Psoas muscle (tissue), 8 donors: ENCODE measurements around the gene SH3BP4. TPM values are rescaled to one million over a fixed set of nuclear protein-coding genes. Genes with fewer than 3 reads are reported as not detected.

ENCODE experiments used
- ATAC-seq, 4 donors: fragments of 200-7000 bp; cut with Tn5 transposase; one replicate each; pipeline ENCODE4 v1.9.1; 2020; ENCODE audit warnings: moderate library complexity in 3 of 4, mild to moderate bottlenecking in 2 of 4
- DNase-seq, 2 donors: peaks; one replicate each; pipeline ENCODE4 v3.0.0-alpha.2; 2020
- H3K27ac ChIP-seq: fragments of 200-600 bp; one replicate; pipeline ENCODE4 v1.8.0; 2022
- H3K27me3 ChIP-seq, 3 donors: fragments of 200-600 bp in 1 of 3; one replicate each; pipeline versions ENCODE4 v1.6.1 to v1.8.0; 2013 to 2022; ENCODE audit warnings: low read length in 2 of 3, mild to moderate bottlenecking in 2 of 3, moderate library complexity in 1 of 3; ENCODE audit not compliant: insufficient read depth in 3 of 3
- H3K36me3 ChIP-seq, 2 donors: fragments of 200-600 bp in 1 of 2; one replicate each; pipeline versions ENCODE4 v1.6.1 to v1.8.0; 2013 to 2022; ENCODE audit warnings: low read depth in 1 of 2, mild to moderate bottlenecking in 1 of 2, moderate library complexity in 1 of 2; ENCODE audit not compliant: insufficient read depth in 1 of 2
- H3K4me1 ChIP-seq: fragments of 200-600 bp; one replicate; pipeline ENCODE4 v1.8.0; 2022
- H3K4me3 ChIP-seq: fragments of 200-600 bp; one replicate; pipeline ENCODE4 v1.8.0; 2022; ENCODE audit warnings: mild to moderate bottlenecking
- H3K9me3 ChIP-seq: fragments of 200-600 bp; one replicate; pipeline ENCODE4 v1.8.0; 2022
- WGBS, 3 donors: extraction: QIAGEN DNeasy Blood & Tissue Kit; methylation state at CpG; one replicate each; pipeline versions ENCODE4 v1.1.6 to v1.1.7; 2013; 5-methylcytosine and 5-hydroxymethylcytosine counted together
- intact Hi-C, 2 donors: fragments of 100-400 bp; cut with DNase I; formaldehyde crosslinking; loops; one replicate each; pipeline versions ENCODE4 v1.11.0 to v1.14.2; 2022
- polyA plus RNA-seq, 3 donors: library from polyadenylated mRNA; stranded (reverse); fragments of 200-250 nt; gene quantifications; one replicate each; pipeline ENCODE4 v1.2.3, GENCODE V29; 2013
- total RNA-seq, 4 donors: library from RNA; stranded (reverse); fragmentation: NEBNext Ultra II Directional in 2 of 4; extraction: Animal tissue kit (Norgen Biotek cat#: 25700) in 2 of 4; gene quantifications; one replicate each; pipeline versions ENCODE4 v1.2.1 to v1.2.4, GENCODE V29; 2021 to 2023
- TF ChIP-seq, protein P1 (sequence below): fragments of 200-600 bp; IDR thresholded peaks from one replicate; pipeline ENCODE4 v1.8.0; 2022; ENCODE audit warnings: antibody characterized with exemption
- donor health status: healthy with polysubstance abuse.
- donor health status: DM: no; HTN: no; CAD: no; lungs with moderate emphysema.
- donor health status: Bipolar disorder and iron deficiency.
- donor health status: healthy.
- donor health status: DM: yes; HTN: yes; CAD: no.
- donor health status: DM: no; HTN: no; CAD: no.
- donor health status: DM: no; HTN: no; CAD: no.
- donor health status: DM: yes; HTN: yes; CAD: no.

Gene SH3BP4
- total and polyA plus RNA-seq, 7 donors: 3.0 to 14.9 (median 9.4) TPM

DNA sequence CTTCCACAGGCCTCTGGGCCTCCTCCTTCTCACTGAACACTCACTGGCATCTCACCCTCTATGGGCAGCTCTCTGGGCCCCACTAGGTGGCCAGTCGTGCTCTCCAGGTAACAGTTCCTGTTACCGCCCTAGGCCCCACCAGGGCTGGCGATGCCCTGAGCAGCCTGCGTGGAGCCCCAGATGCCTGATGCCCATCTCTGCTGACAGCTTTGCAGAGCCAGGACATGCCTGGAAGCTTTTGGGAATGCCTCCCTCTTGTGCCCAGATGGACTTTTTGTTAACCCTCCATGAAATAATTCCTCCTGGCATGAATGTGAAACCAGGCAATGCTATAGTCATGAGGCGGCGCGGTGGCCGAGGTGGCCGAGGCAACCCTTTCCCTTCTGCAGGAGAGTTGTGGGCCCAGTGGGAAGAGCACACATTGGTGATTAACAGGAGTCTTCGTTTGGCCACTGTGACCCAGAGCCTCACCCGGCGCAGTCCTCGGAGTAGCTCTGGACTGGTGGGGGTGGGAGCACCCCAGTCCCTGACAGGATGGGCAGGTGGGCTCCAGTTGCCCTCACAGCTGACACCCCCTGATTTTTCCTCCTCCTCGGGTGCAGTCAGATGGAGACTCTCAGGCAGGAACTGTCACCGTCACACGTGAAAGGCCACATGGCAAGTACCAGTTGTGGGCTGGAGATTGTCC lies 80.0 kb downstream of the SH3BP4 start:
- H3K4me1 ChIP-seq: peaks cover 3% of the 10 kb centered on the region
- DNase-seq: no peak
- 86 to 93% (median 90%) methylated on average over 16 of the region's 16 CpGs for WGBS, 3 donors

DNA sequence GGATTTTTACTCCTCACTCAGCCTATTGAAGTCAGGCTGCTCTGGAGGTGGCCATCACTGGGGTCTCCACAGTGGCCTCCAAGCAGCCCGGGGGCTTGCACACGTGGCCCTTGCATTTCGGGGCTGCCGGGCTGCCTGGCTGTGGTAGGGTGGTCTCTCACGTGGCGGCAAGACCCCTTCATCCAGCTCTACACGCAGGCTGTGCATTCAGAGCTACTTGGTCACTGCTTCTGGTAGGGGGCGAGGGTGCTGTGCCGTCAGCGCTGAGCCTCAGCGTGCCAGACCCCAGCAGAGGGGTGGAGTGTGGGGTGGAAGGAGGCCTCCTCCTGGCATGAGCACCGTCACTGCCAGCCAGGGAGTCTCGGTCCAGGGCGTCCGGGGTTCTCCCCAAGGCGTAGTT lies 80.6 kb downstream of the SH3BP4 start:
- intact Hi-C loops: no loop called here
- ATAC-seq: no peak

More for the DNA sequence above, 80.0 kb downstream of the SH3BP4 start:
- no peak overlapping the region for H3K4me3 ChIP-seq
- no peak overlapping the region for H3K27ac ChIP-seq
- ATAC-seq: no peak
- no peaks in the 10 kb centered on the region for H3K9me3 ChIP-seq
- intact Hi-C loops: no loop called here
- TF ChIP-seq, protein P1, sequence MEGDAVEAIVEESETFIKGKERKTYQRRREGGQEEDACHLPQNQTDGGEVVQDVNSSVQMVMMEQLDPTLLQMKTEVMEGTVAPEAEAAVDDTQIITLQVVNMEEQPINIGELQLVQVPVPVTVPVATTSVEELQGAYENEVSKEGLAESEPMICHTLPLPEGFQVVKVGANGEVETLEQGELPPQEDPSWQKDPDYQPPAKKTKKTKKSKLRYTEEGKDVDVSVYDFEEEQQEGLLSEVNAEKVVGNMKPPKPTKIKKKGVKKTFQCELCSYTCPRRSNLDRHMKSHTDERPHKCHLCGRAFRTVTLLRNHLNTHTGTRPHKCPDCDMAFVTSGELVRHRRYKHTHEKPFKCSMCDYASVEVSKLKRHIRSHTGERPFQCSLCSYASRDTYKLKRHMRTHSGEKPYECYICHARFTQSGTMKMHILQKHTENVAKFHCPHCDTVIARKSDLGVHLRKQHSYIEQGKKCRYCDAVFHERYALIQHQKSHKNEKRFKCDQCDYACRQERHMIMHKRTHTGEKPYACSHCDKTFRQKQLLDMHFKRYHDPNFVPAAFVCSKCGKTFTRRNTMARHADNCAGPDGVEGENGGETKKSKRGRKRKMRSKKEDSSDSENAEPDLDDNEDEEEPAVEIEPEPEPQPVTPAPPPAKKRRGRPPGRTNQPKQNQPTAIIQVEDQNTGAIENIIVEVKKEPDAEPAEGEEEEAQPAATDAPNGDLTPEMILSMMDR: no peak
- no peaks in the 10 kb centered on the region for H3K36me3 ChIP-seq
- H3K27me3 ChIP-seq: peaks cover 0 to under 1% (median 0%) of the 10 kb centered on the region in 3 donors

DNA sequence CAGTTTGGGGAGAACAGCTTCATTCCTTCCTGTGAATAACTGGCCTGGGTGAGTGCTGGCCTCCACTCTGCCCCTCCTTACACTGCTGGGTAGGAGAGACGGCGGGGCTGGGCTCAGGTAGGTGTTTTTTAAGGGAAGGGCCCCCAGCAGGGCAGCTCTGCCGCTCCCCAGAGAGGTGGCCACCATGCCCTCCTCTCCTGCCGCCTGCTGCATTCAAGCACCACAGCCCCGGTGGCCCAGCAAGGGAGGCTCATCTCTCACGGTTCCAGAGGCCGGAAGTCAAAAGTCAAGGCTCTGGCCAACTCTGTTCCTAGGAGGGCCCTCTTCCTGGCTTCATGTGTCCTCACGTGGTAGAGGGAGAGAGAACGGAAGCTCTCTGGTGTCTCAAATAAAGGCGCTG lies 81.1 kb downstream of the SH3BP4 start:
- DNase-seq (no peak), ATAC-seq (no peak)
- intact Hi-C loops: no loop called here
- Histone ChIP-seq H3K36me3 (no peaks in the 10 kb centered on the region), H3K4me1 (no peaks in the 10 kb centered on the region), H3K27ac (no peak overlapping the region), H3K4me3 (no peak overlapping the region), H3K27me3 (no peaks in the 10 kb centered on the region), H3K9me3 (no peaks in the 10 kb centered on the region)
- TF ChIP-seq, protein P1: no peak
- WGBS, 3 donors: 87 to 90% (median 89%) methylated on average over 10 of the region's 10 CpGs

More for the DNA sequence above, 80.6 kb downstream of the SH3BP4 start:
- H3K4me1 ChIP-seq: no peaks in the 10 kb centered on the region
- H3K9me3 ChIP-seq: no peaks in the 10 kb centered on the region
- H3K27me3 ChIP-seq: no peaks in the 10 kb centered on the region
- no peak overlapping the region for H3K4me3 ChIP-seq
- no peak for DNase-seq
- H3K36me3 ChIP-seq: no peaks in the 10 kb centered on the region
- no peak overlapping the region for H3K27ac ChIP-seq
- TF ChIP-seq, protein P1: no peak
- WGBS, 3 donors: 94 to 95% (median 95%) methylated on average over 16 of the region's 16 CpGs

DNA sequence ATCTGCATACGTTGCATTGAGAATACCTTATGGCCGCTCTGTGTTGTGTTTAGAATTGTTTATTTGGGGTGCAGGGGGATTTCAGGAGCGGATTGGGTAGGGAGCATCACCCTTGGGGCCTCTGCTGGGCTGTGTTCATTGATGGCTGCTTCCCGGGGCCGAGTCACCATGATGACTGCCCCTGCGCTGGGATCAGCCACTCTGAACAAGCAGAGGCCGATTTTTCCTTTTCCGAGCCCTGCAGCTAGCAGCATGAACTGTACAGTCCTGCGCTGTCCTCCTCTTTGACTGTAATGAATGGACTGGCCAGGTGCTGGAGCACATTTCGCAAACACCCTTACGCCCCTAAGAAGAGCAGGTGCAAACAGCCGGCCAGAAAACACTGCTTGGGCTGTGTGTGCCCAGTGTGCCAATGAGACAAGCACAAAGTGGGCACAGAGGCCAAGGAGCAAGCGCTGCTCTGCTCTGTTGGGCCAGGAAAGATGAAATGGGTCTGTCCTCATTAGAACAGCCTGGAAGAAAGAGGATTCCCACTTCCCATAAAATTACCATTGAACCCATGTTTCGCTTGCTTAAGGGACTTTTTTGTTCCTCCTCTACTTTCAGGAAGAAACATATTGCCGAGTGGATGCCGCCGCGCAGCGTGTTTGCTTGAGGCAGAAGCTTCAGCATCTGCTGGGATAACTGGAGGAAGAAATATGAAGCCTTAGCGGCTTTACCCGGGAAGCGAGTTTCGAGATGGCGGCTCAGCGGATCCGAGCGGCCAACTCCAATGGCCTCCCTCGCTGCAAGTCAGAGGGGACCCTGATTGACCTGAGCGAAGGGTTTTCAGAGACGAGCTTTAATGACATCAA lies 82.7 kb downstream of the SH3BP4 start:
- TF ChIP-seq, protein P1: no peak
- WGBS, 3 donors: 91 to 95% (median 91%) methylated on average over 30 of the region's 30 CpGs
- no peaks in the 10 kb centered on the region for H3K27me3 ChIP-seq
- H3K4me1 ChIP-seq: no peaks in the 10 kb centered on the region
- ATAC-seq (no peak), DNase-seq (no peak)
- no peak overlapping the region for H3K4me3 ChIP-seq
- no peaks in the 10 kb centered on the region for H3K9me3 ChIP-seq
- no peak overlapping the region for H3K27ac ChIP-seq
- no peaks in the 10 kb centered on the region for H3K36me3 ChIP-seq
- intact Hi-C loops: no loop called here
